Measurements from ENCODE around the gene ITPRID1. TPM values are rescaled to one million over a fixed set of nuclear protein-coding genes. Genes with fewer than 3 reads are reported as not detected.

The ITPRID1 gene
- total RNA-seq, 1 experiment from 2014 or later = 1.2 TPM

DNA sequence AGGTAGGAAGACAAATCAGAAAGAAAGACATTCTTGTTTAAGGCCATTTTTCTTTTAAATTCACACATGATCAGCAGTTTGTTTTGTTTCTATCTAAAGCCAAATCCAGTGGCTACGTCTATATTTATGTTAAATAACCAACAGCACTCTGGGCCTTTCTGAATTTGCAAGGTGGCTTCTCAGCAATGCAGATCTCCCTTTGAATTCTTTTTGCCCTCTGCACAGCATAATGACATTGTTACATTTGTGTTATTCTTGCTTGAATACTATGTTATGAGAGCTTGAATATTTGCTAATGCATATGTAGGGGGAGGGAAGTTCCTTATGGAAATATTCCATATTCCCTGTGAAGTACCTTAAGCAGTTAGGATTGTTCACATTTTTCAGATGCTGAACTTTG is 99.7 kb downstream of the ITPRID1 start:
- H3K79me1 ChIP-seq (ENCODE audit: insufficient read depth, low read depth, low read length, poor library complexity, severe bottlenecking) = no peaks in the 10 kb centered on the region
- peaks cover 5% of the 10 kb centered on the region for H3K4me1 ChIP-seq (ENCODE audit: insufficient read depth, low read length)
- no peaks in the 10 kb centered on the region for H3K79me2 ChIP-seq (ENCODE audit: insufficient read depth, low read length)
- no peak overlapping the region for H2BK20ac ChIP-seq (ENCODE audit: low read depth, low read length, poor library complexity, severe bottlenecking)
- TF ChIP-seq, protein P1, sequence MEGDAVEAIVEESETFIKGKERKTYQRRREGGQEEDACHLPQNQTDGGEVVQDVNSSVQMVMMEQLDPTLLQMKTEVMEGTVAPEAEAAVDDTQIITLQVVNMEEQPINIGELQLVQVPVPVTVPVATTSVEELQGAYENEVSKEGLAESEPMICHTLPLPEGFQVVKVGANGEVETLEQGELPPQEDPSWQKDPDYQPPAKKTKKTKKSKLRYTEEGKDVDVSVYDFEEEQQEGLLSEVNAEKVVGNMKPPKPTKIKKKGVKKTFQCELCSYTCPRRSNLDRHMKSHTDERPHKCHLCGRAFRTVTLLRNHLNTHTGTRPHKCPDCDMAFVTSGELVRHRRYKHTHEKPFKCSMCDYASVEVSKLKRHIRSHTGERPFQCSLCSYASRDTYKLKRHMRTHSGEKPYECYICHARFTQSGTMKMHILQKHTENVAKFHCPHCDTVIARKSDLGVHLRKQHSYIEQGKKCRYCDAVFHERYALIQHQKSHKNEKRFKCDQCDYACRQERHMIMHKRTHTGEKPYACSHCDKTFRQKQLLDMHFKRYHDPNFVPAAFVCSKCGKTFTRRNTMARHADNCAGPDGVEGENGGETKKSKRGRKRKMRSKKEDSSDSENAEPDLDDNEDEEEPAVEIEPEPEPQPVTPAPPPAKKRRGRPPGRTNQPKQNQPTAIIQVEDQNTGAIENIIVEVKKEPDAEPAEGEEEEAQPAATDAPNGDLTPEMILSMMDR (conservative IDR thresholded peaks at IDR 0.05) = no peak
- H2AFZ ChIP-seq (ENCODE audit: low read length) = no peak overlapping the region
- no peaks in the 10 kb centered on the region for H4K20me1 ChIP-seq (ENCODE audit: control insufficient read depth, insufficient read depth, insufficient read length)
- H3K27me3 Mint-ChIP-seq (ENCODE audit: low read depth) = no peaks in the 10 kb centered on the region
- H3K27me3 ChIP-seq (ENCODE audit: insufficient read depth, low read length) = no peaks in the 10 kb centered on the region
- H3K36me3 Mint-ChIP-seq (ENCODE audit: insufficient read depth in 1 of 3, low read depth in 3 of 3) = no peaks in the 10 kb centered on the region
- no peak overlapping the region for H2AK5ac ChIP-seq (ENCODE audit: insufficient read length, low read length)
- no peak overlapping the region for H2BK12ac ChIP-seq (ENCODE audit: insufficient read length, low read depth, low read length)
- H4K91ac ChIP-seq (ENCODE audit: insufficient read length, low read depth, low read length) = no peak overlapping the region
- H3K9me3 Mint-ChIP-seq = no peaks in the 10 kb centered on the region
- WGBS (ENCODE audit: extremely low coverage, insufficient read length, low lambda C conversion rate) = no CpG with 5 or more reads among the region's 1 CpG
- no peak overlapping the region for H3K18ac ChIP-seq (ENCODE audit: insufficient read length, low read depth, low read length)
- H3K4me1 Mint-ChIP-seq = peaks cover 13 to 16% of the 10 kb centered on the region in 2 experiments
- DNase-seq = no peak
- H3K4me3 Mint-ChIP-seq = no peak overlapping the region
- no peak overlapping the region for H2BK5ac ChIP-seq (ENCODE audit: insufficient read length, low read length)
- no peak overlapping the region for H2BK15ac ChIP-seq (ENCODE audit: low read depth, low read length)
- no peak overlapping the region for H3T11ph ChIP-seq (ENCODE audit: low read length)
- H3K27ac Mint-ChIP-seq = no peak overlapping the region
- no peak overlapping the region for H4K8ac ChIP-seq (replicated peaks; ENCODE audit: insufficient read length, low read depth, low read length)
- no peaks in the 10 kb centered on the region for H3K23me2 ChIP-seq (ENCODE audit: insufficient read length, low read depth, low read length, poor library complexity, severe bottlenecking)
- H3K27ac ChIP-seq (ENCODE audit: insufficient read length, low read depth, low read length) = no peak overlapping the region
- H3K9ac ChIP-seq (ENCODE audit: extremely low read depth, insufficient read length, low read length) = no peak overlapping the region
- no peak overlapping the region for H3K14ac ChIP-seq (ENCODE audit: insufficient read depth, low read length)
- no peak overlapping the region for H2BK120ac ChIP-seq (ENCODE audit: low read depth, low read length, poor library complexity, severe bottlenecking)
- H3K4me2 ChIP-seq (ENCODE audit: insufficient read depth, insufficient read length, low read length) = no peak overlapping the region
- no peak overlapping the region for H4K5ac ChIP-seq (ENCODE audit: insufficient read length, low read depth, low read length)
- no peak overlapping the region for H3K56ac ChIP-seq (ENCODE audit: insufficient read length, low read depth, low read length)
- no peak overlapping the region for H3K23ac ChIP-seq (ENCODE audit: insufficient read length, low read depth, low read length)
- no peaks in the 10 kb centered on the region for H3K9me3 ChIP-seq (ENCODE audit: control insufficient read depth, low read depth, low read length)
- no peak overlapping the region for H3K4ac ChIP-seq (ENCODE audit: low read depth, low read length)
